MM.1S (cell line): Measurements from ENCODE around the gene GDAP1L1.

Experiments used
- CTCF ChIP-seq: fragments of 300-600 bp; sonication (generic); IDR thresholded peaks from 2 replicates; pipeline ENCODE4 v1.5.1; 2016; ENCODE audit warnings: antibody characterized with exemption, low read length, mixed read lengths
- EZH2 ChIP-seq: fragments of 300-600 bp; sonication (generic); optimal IDR thresholded peaks from 2 replicates; pipeline ENCODE3; 2017; ENCODE audit warnings: low read depth, mild to moderate bottlenecking, antibody characterized with exemption, low read length, mixed read lengths

DNA sequence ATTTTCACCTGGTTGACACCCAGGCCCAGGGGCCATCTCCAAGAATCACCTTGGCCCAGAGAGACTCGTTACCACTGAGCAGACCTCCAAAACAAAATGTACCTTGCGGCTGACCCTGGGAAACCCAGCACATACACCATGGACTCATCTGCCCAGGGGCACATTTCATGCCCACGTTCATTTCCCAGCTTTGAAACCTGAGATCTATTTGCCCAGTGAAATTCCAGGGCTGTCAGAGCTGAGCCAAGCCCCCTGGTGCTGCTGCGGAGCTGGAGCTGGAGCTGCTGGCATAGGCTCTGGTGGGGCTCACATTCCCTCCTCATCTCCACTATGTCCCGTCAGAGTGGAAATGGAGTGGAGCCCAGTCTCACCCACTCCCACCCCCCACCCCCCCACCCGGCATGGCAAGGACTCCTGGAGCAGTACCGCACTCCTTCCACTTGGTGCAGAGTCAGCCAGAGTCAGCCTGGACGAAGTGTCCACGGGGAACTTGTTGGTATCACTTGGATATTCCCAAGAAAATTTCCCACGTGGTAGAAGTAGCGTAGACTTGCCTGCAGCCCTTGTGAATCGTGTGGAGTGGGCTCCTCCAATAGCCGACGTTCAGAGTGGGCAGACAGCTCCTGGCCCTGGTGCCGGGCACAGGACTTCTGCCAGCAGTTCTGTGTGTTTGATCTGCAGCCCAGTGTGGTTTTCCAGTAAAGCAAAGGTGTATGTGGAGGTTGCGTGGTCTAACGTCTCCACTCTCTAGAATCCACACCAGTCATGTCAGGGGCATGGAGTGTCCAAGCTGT lies 18.4 kb upstream of the GDAP1L1 start:
- TF ChIP-seq CTCF (no peak), EZH2 (no peak)
